Measurements from ENCODE around the gene CNTNAP3.
"Not testable (repeated sequence)": the region's sequence is repeated elsewhere in the genome, so short reads cannot be mapped to it uniquely, and the experiment has no call there.

DNA sequence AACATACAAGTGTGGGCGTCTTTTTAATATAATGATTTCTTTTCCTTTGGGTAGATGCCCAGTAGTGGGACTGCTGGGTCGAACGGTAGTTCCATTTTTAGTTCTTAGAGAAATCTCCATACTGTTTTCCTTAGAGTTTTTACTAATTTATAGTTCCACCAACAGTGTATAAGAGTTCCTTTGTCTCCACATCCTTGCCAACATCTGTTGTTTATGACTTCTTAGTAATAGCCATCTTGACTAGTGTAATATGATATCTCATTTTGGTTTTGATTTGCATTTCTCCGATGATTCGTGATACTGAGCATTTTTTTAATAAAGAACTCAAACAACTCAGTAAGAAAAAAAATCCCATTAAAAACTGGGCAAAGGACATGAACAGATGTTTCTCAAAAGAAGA lies 225.0 kb downstream of the CNTNAP3 start:
- TF ChIP-seq, protein P1, sequence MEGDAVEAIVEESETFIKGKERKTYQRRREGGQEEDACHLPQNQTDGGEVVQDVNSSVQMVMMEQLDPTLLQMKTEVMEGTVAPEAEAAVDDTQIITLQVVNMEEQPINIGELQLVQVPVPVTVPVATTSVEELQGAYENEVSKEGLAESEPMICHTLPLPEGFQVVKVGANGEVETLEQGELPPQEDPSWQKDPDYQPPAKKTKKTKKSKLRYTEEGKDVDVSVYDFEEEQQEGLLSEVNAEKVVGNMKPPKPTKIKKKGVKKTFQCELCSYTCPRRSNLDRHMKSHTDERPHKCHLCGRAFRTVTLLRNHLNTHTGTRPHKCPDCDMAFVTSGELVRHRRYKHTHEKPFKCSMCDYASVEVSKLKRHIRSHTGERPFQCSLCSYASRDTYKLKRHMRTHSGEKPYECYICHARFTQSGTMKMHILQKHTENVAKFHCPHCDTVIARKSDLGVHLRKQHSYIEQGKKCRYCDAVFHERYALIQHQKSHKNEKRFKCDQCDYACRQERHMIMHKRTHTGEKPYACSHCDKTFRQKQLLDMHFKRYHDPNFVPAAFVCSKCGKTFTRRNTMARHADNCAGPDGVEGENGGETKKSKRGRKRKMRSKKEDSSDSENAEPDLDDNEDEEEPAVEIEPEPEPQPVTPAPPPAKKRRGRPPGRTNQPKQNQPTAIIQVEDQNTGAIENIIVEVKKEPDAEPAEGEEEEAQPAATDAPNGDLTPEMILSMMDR (IDR thresholded peaks at IDR 0.05) = not testable (repeated sequence)
- not testable (repeated sequence) for TF ChIP-seq POLR2A (IDR thresholded peaks at IDR 0.05)
